SK-N-SH (cell line): Measurements from ENCODE around the gene TAF6. TPM values are rescaled to one million over a fixed set of nuclear protein-coding genes. Genes with fewer than 3 reads are reported as not detected.

Source experiments
- CTCF ChIA-PET: fragments of 300-600, 350-600 bp; formaldehyde crosslinking; extraction: SDS; loops from one replicate; lab custom pipeline; 2021; lab: Yijun Ruan, JAX
- POLR2A ChIA-PET: fragments of 350-600 bp; sonication (Branson Sonifier 250); formaldehyde crosslinking; extraction: SDS; loops from one replicate; lab custom pipeline; 2020; ENCODE audit warnings: antibody characterized with exemption, inconsistent platforms; lab: Yijun Ruan, JAX
- DNase-seq: peaks from one replicate; pipeline ENCODE4 v3.0.0; 2012
- H2AFZ ChIP-seq: fragments of 200-600 bp; sonication (generic); 2 replicates; pipeline ENCODE4 v1.8.1; 2016; ENCODE audit warnings: antibody characterized with exemption, mild to moderate bottlenecking, low read depth
- H3F3A ChIP-seq: fragments of 200-600 bp; sonication (generic); replicated peaks from 2 replicates; pipeline ENCODE3; 2016; ENCODE audit warnings: antibody characterized with exemption, mild to moderate bottlenecking; ENCODE audit not compliant: insufficient read depth
- H3K27ac ChIP-seq, 2 experiments: fragments of 200-500 bp in 1 of 2; fragments of 200-600 bp in 1 of 2; sonication (Bioruptor generic) in 1 of 2; sonication (generic), shearing (Covaris generic) in 1 of 2; 2 replicates each; pipeline versions ENCODE4 v1.5.1 to v1.6.1; 2014 to 2016; ENCODE audit warnings: low read depth in 2 of 2, inconsistent platforms in 1 of 2, low read length in 1 of 2, mild to moderate bottlenecking in 1 of 2, mixed read lengths in 1 of 2
- H3K27me3 ChIP-seq: fragments of 200-600 bp; sonication (generic), shearing (Covaris generic); 2 replicates; pipeline ENCODE4 v1.6.1; 2016; ENCODE audit warnings: mixed run types; ENCODE audit not compliant: insufficient read depth
- H3K36me3 ChIP-seq, 2 experiments: fragments of 200-500 bp in 1 of 2; fragments of 200-600 bp in 1 of 2; sonication (Bioruptor generic) in 1 of 2; sonication (generic) in 1 of 2; replicated peaks in 1 of 2; 2 replicates each; pipeline versions ENCODE3 to v1.5.1; 2014 to 2016; ENCODE audit warnings: low read length in 1 of 2, mild to moderate bottlenecking in 1 of 2; ENCODE audit not compliant: insufficient read depth in 2 of 2, control insufficient read depth in 1 of 2
- H3K4me1 ChIP-seq, 2 experiments: fragments of 200-500 bp in 1 of 2; fragments of 200-600 bp in 1 of 2; sonication (Bioruptor generic) in 1 of 2; sonication (generic), shearing (Covaris generic) in 1 of 2; 2 replicates each; pipeline versions ENCODE4 v1.5.1 to v1.6.1; 2014 to 2016; ENCODE audit warnings: low read depth in 1 of 2, low read length in 1 of 2, mixed run types in 1 of 2; ENCODE audit not compliant: insufficient read depth in 2 of 2, control insufficient read depth in 1 of 2
- H3K4me2 ChIP-seq: fragments of 200-600 bp; sonication (generic), shearing (Covaris generic); 2 replicates; pipeline ENCODE4 v1.6.1; 2017; ENCODE audit warnings: mixed run types
- H3K4me3 ChIP-seq, 2 experiments: fragments of 200-500 bp in 1 of 2; fragments of 200-600 bp in 1 of 2; sonication (Bioruptor generic) in 1 of 2; sonication (generic), shearing (Covaris generic) in 1 of 2; 2 replicates each; pipeline versions ENCODE4 v1.5.1 to v1.8.1; 2014 to 2016; ENCODE audit warnings: low read depth in 2 of 2, inconsistent platforms in 1 of 2, low read length in 1 of 2, mild to moderate bottlenecking in 1 of 2, mixed read lengths in 1 of 2, moderate library complexity in 1 of 2
- H3K79me2 ChIP-seq: fragments of 200-600 bp; sonication (generic); 2 replicates; pipeline ENCODE4 v1.8.1; 2017; ENCODE audit warnings: mild to moderate bottlenecking; ENCODE audit not compliant: insufficient read depth
- H3K9ac ChIP-seq: fragments of 200-600 bp; sonication (generic); 2 replicates; pipeline ENCODE4 v1.6.1; 2017; ENCODE audit warnings: mixed run types
- H3K9me2 ChIP-seq: fragments of 200-600 bp; sonication (generic); 2 replicates; pipeline ENCODE4 v1.6.1; 2017; ENCODE audit warnings: mixed run types
- H3K9me3 ChIP-seq: fragments of 200-600 bp; sonication (generic); 2 replicates; pipeline ENCODE4 v1.6.1; 2017; ENCODE audit warnings: mixed run types, mild to moderate bottlenecking, moderate library complexity
- H4K20me1 ChIP-seq: fragments of 200-600 bp; sonication (generic); 2 replicates; pipeline ENCODE4 v1.6.1; 2017; ENCODE audit warnings: mild to moderate bottlenecking, mixed run types; ENCODE audit not compliant: insufficient read depth
- ELF1 ChIP-seq: IDR thresholded peaks from 2 replicates; pipeline ENCODE4 v1.4.0; 2012
- EP300 ChIP-seq, 2 experiments: IDR thresholded peaks; 2 replicates each; pipeline versions ENCODE4 v1.4.0 to v1.6.1; 2012; ENCODE audit warnings: borderline replicate concordance in 1 of 2, low read depth in 1 of 2, low read length in 1 of 2
- EZH2phosphoT487 ChIP-seq: fragments of 200-600 bp; sonication (generic); IDR thresholded peaks from 2 replicates; pipeline ENCODE4 v1.6.1; 2017; ENCODE audit warnings: low read depth, mixed run types, mild to moderate bottlenecking, antibody characterized with exemption, moderate library complexity, borderline replicate concordance
- FOSL2 ChIP-seq: IDR thresholded peaks from 2 replicates; pipeline ENCODE4 v1.4.0; 2012; ENCODE audit warnings: low read depth, mild to moderate bottlenecking, moderate library complexity, borderline replicate concordance
- JUND ChIP-seq: IDR thresholded peaks from 2 replicates; pipeline ENCODE4 v1.4.0; 2012
- MEF2A ChIP-seq: IDR thresholded peaks from 2 replicates; pipeline ENCODE4 v1.4.0; 2012; ENCODE audit warnings: low read depth, borderline replicate concordance
- MXI1 ChIP-seq: IDR thresholded peaks from 2 replicates; pipeline ENCODE4 v1.6.1; 2012; ENCODE audit warnings: mild to moderate bottlenecking, low read depth, low read length, improper control_type of control experiment
- NRF1 ChIP-seq: IDR thresholded peaks from 2 replicates; pipeline ENCODE4 v1.6.1; 2012; ENCODE audit warnings: low read depth, mild to moderate bottlenecking, low read length
- RXRA ChIP-seq: IDR thresholded peaks from 2 replicates; pipeline ENCODE4 v1.4.0; 2012; ENCODE audit warnings: low read depth, mild to moderate bottlenecking, borderline replicate concordance
- SIN3A ChIP-seq: IDR thresholded peaks from 2 replicates; pipeline ENCODE4 v1.6.1; 2012; ENCODE audit warnings: low read depth, mild to moderate bottlenecking, low read length, moderate library complexity, borderline replicate concordance
- TEAD4 ChIP-seq: IDR thresholded peaks from 2 replicates; pipeline ENCODE4 v1.4.0; 2012; ENCODE audit warnings: mild to moderate bottlenecking, borderline replicate concordance; ENCODE audit not compliant: insufficient read depth
- YY1 ChIP-seq: IDR thresholded peaks from 2 replicates; pipeline ENCODE4 v1.4.0; 2012; ENCODE audit warnings: low read depth, mild to moderate bottlenecking
- WGBS: methylation state at CpG from one replicate; pipeline ENCODE4 v1.1.6; 2017; ENCODE audit warnings: low lambda C conversion rate; 5-methylcytosine and 5-hydroxymethylcytosine counted together
- polyA plus RNA-seq, 3 experiments: library from polyadenylated mRNA; depleted of rRNA; stranded (reverse); fragments of >200 nt; gene quantifications; 2 replicates each; pipeline ENCODE4 v1.2.3, GENCODE V29; 2012
- TF ChIP-seq, protein P1 (sequence below): IDR thresholded peaks from 2 replicates; pipeline ENCODE4 v1.4.0; 2012; ENCODE audit warnings: low read depth
- TF ChIP-seq, protein P2 (sequence below): fragments of 150-350 bp; IDR thresholded peaks from 2 replicates; pipeline ENCODE4 v1.6.1; 2017; ENCODE audit warnings: antibody characterized with exemption, low read length, low read depth, borderline replicate concordance
- TF ChIP-seq, protein P3 (sequence below): fragments of 150-350 bp; IDR thresholded peaks from 2 replicates; pipeline ENCODE4 v1.6.1; 2016; ENCODE audit warnings: mild to moderate bottlenecking, low read depth, low read length
- TF ChIP-seq, protein P4 (sequence below): IDR thresholded peaks from 2 replicates; pipeline ENCODE4 v1.4.0; 2012; ENCODE audit warnings: low read depth, borderline replicate concordance
- TF ChIP-seq, protein P5 (sequence below): IDR thresholded peaks from 2 replicates; pipeline ENCODE4 v1.6.1; 2012; ENCODE audit warnings: mild to moderate bottlenecking, low read depth, low read length, moderate library complexity
- TF ChIP-seq, protein P6 (sequence below): fragments of 200-600 bp; sonication (generic); IDR thresholded peaks from 2 replicates; pipeline ENCODE4 v1.6.1; 2017; ENCODE audit warnings: antibody characterized with exemption, mild to moderate bottlenecking, moderate library complexity

TAF6 gene
- polyA plus RNA-seq, 1 of the 3 experiments (the other 2 are of a cell fraction): 70.5 TPM

DNA sequence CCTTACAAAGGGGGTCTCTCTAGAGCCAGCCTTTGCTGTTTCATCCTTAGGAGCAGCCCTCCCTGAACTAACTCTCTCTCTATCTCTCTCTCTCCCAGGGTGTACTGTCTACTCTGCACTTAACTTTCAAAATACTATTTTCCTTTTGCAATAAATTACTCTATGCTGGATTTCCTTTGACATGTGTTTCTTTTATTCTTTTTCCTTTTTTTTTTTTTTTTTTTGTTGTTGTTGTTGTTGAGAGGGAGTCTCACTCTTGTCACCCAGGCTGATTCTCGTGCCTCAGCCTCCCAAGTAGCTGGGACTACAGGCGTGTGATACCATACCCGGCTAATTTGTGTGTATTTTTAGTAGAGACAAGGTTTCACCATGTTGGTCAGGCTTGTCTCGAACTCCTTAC lies 36.2 kb downstream of the TAF6 start:
- Histone ChIP-seq H3K9me3 (no peaks in the 10 kb centered on the region), H3K36me3 (peaks cover 12 to 24% of the 10 kb centered on the region in 2 experiments), H3F3A (peaks cover 18% of the 10 kb centered on the region), H4K20me1 (peaks cover 16% of the 10 kb centered on the region; the same call in 1 of the 2 replicates), H3K27ac (no peak overlapping the region), H3K9me2 (no peaks in the 10 kb centered on the region), H3K27me3 (no peaks in the 10 kb centered on the region), H3K4me3 (no peak overlapping the region), H3K4me1 (peaks cover 13 to 29% of the 10 kb centered on the region in 2 experiments; a peak in 3 of 4 replicates), H3K4me2 (no peak overlapping the region), H3K9ac (no peak overlapping the region), H2AFZ (no peak overlapping the region), H3K79me2 (peaks cover 38% of the 10 kb centered on the region)
- CTCF ChIA-PET: interaction anchor here (1.0 to 8.5 kb wide), 11 partner anchors 12 to 506 kb away, joined by 3 to 59 read pairs (median 6); partner anchors contain the start of genes AP4M1 and MCM7
- DNase-seq: no peak
- WGBS: 88% methylated on average over 4 of the region's 4 CpGs
- POLR2A ChIA-PET: interaction anchor here (0.5 kb wide), 1 partner anchor 52 kb away, joined by 3 read pairs; no protein-coding TSS in a partner anchor
- TF ChIP-seq, protein P1, sequence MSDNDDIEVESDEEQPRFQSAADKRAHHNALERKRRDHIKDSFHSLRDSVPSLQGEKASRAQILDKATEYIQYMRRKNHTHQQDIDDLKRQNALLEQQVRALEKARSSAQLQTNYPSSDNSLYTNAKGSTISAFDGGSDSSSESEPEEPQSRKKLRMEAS: no peak
- TF ChIP-seq ELF1 (no peak), RXRA (no peak), EZH2phosphoT487 (no peak), SIN3A (no peak), FOSL2 (no peak), JUND (no peak), YY1 (no peak), EP300 (IDR thresholded peaks at IDR 0.05; ENCODE audit: borderline replicate concordance in 1 of 2, low read depth in 1 of 2, low read length in 1 of 2) (no peak), MXI1 (no peak), TEAD4 (no peak), NRF1 (no peak), MEF2A (no peak)
- TF ChIP-seq, protein P2, sequence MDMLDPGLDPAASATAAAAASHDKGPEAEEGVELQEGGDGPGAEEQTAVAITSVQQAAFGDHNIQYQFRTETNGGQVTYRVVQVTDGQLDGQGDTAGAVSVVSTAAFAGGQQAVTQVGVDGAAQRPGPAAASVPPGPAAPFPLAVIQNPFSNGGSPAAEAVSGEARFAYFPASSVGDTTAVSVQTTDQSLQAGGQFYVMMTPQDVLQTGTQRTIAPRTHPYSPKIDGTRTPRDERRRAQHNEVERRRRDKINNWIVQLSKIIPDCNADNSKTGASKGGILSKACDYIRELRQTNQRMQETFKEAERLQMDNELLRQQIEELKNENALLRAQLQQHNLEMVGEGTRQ: no peak
- TF ChIP-seq, protein P3, sequence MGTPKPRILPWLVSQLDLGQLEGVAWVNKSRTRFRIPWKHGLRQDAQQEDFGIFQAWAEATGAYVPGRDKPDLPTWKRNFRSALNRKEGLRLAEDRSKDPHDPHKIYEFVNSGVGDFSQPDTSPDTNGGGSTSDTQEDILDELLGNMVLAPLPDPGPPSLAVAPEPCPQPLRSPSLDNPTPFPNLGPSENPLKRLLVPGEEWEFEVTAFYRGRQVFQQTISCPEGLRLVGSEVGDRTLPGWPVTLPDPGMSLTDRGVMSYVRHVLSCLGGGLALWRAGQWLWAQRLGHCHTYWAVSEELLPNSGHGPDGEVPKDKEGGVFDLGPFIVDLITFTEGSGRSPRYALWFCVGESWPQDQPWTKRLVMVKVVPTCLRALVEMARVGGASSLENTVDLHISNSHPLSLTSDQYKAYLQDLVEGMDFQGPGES: no peak
- TF ChIP-seq, protein P4, sequence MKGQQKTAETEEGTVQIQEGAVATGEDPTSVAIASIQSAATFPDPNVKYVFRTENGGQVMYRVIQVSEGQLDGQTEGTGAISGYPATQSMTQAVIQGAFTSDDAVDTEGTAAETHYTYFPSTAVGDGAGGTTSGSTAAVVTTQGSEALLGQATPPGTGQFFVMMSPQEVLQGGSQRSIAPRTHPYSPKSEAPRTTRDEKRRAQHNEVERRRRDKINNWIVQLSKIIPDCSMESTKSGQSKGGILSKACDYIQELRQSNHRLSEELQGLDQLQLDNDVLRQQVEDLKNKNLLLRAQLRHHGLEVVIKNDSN: no peak
- TF ChIP-seq, protein P5, sequence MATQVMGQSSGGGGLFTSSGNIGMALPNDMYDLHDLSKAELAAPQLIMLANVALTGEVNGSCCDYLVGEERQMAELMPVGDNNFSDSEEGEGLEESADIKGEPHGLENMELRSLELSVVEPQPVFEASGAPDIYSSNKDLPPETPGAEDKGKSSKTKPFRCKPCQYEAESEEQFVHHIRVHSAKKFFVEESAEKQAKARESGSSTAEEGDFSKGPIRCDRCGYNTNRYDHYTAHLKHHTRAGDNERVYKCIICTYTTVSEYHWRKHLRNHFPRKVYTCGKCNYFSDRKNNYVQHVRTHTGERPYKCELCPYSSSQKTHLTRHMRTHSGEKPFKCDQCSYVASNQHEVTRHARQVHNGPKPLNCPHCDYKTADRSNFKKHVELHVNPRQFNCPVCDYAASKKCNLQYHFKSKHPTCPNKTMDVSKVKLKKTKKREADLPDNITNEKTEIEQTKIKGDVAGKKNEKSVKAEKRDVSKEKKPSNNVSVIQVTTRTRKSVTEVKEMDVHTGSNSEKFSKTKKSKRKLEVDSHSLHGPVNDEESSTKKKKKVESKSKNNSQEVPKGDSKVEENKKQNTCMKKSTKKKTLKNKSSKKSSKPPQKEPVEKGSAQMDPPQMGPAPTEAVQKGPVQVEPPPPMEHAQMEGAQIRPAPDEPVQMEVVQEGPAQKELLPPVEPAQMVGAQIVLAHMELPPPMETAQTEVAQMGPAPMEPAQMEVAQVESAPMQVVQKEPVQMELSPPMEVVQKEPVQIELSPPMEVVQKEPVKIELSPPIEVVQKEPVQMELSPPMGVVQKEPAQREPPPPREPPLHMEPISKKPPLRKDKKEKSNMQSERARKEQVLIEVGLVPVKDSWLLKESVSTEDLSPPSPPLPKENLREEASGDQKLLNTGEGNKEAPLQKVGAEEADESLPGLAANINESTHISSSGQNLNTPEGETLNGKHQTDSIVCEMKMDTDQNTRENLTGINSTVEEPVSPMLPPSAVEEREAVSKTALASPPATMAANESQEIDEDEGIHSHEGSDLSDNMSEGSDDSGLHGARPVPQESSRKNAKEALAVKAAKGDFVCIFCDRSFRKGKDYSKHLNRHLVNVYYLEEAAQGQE: no peak
- TF ChIP-seq, protein P6, sequence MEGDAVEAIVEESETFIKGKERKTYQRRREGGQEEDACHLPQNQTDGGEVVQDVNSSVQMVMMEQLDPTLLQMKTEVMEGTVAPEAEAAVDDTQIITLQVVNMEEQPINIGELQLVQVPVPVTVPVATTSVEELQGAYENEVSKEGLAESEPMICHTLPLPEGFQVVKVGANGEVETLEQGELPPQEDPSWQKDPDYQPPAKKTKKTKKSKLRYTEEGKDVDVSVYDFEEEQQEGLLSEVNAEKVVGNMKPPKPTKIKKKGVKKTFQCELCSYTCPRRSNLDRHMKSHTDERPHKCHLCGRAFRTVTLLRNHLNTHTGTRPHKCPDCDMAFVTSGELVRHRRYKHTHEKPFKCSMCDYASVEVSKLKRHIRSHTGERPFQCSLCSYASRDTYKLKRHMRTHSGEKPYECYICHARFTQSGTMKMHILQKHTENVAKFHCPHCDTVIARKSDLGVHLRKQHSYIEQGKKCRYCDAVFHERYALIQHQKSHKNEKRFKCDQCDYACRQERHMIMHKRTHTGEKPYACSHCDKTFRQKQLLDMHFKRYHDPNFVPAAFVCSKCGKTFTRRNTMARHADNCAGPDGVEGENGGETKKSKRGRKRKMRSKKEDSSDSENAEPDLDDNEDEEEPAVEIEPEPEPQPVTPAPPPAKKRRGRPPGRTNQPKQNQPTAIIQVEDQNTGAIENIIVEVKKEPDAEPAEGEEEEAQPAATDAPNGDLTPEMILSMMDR: no peak
